SK-N-MC (cell line): ENCODE measurements around the gene MC1R.

ENCODE experiments used
- EZH2 ChIP-seq: fragments of 200-600 bp; sonication (generic); IDR thresholded peaks from one replicate; pipeline ENCODE4 v1.6.1; 2017; ENCODE audit warnings: antibody characterized with exemption
- FOXP2 ChIP-seq: optimal IDR thresholded peaks from 2 replicates; pipeline ENCODE3; 2011; ENCODE audit warnings: mild to moderate bottlenecking, moderate library complexity; ENCODE audit not compliant: insufficient read depth; ENCODE audit errors: extremely low read length, control extremely low read depth
- POLR2AphosphoS5 ChIP-seq: IDR thresholded peaks from 2 replicates; pipeline ENCODE4 v1.6.1; 2012; ENCODE audit warnings: mild to moderate bottlenecking, low read depth, low read length, borderline replicate concordance

DNA sequence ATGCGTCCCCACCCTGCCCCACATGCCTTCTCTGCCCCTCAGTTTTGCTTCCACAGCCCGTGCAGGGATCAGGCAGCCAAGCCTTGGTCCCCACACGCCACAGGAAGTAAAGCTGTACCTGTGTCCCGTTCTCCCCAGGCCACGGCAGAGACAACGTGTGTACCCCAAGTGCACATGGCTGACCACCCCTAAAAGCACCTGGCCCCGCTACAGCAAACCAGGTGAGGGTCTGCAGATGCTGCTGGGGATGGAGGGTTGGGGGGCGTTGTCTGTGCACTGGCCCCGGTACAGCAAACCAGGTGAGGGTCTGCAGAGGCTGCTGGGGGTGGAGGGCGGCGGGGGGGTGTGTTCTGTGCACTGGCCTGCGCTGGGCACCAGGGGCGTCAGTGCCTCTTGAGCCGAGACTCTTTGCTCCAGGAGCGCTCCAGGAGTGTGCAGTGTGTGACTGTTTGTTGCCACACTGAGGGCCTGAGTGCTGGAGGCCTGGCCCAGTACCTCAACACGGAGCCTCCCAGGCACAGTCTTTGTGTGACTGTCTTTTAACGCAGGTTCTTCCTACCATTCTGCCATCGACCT is 26.5 kb upstream of the MC1R start:
- TF ChIP-seq POLR2AphosphoS5 (no peak), EZH2 (no peak), FOXP2 (no peak)
